Vagina (tissue), 2 donors: Measurements from ENCODE around the gene MGMT.
A peak's percentile ranks its signal among the peaks of the same experiment; 100 is the strongest.

Experiments
- CTCF ChIP-seq, 3 experiments: fragments of 450-650 bp in 2 of 3; fragments of 200-600 bp in 1 of 3; sonication (generic) in 1 of 3; IDR thresholded peaks; one replicate each; pipeline ENCODE4 v1.5.1; 2017 to 2019; ENCODE audit warnings: antibody characterized with exemption in 3 of 3, mild to moderate bottlenecking in 2 of 3, moderate library complexity in 2 of 3
- POLR2AphosphoS5 ChIP-seq, 2 donors: sonication (generic); formaldehyde crosslinking; IDR thresholded peaks; one replicate each; pipeline ENCODE4 v1.9.0; 2017; ENCODE audit warnings: antibody characterized with exemption in 2 of 2, mild to moderate bottlenecking in 2 of 2, low read depth in 1 of 2; ENCODE audit not compliant: insufficient read depth in 1 of 2

DNA sequence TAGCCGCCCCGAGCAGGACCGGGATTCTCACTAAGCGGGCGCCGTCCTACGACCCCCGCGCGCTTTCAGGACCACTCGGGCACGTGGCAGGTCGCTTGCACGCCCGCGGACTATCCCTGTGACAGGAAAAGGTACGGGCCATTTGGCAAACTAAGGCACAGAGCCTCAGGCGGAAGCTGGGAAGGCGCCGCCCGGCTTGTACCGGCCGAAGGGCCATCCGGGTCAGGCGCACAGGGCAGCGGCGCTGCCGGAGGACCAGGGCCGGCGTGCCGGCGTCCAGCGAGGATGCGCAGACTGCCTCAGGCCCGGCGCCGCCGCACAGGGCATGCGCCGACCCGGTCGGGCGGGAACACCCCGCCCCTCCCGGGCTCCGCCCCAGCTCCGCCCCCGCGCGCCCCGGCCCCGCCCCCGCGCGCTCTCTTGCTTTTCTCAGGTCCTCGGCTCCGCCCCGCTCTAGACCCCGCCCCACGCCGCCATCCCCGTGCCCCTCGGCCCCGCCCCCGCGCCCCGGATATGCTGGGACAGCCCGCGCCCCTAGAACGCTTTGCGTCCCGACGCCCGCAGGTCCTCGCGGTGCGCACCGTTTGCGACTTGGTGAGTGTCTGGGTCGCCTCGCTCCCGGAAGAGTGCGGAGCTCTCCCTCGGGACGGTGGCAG, at the start of gene MGMT:
- TF ChIP-seq CTCF (IDR thresholded peaks at IDR 0.05) (no peak), POLR2AphosphoS5 (IDR thresholded peaks at IDR 0.05; ENCODE audit: insufficient read depth in 1 of 2, low read depth in 1 of 2) (peak in 1 of 2 donors; percentile 73)
